Lower leg skin (tissue), 3 donors: Measurements from ENCODE around the gene CCDC85C.

ENCODE experiments used
- CTCF ChIP-seq, 3 donors: fragments of 450-650 bp; IDR thresholded peaks; one replicate each; pipeline ENCODE4 v1.5.1; 2016; ENCODE audit warnings: antibody characterized with exemption in 3 of 3, mild to moderate bottlenecking in 3 of 3, moderate library complexity in 2 of 3
- POLR2A ChIP-seq, 2 donors: fragments of 450-650 bp; IDR thresholded peaks; one replicate each; pipeline ENCODE4 v1.6.1; 2016 to 2017; ENCODE audit warnings: antibody characterized with exemption in 2 of 2, mild to moderate bottlenecking in 1 of 2, moderate library complexity in 1 of 2

- TF ChIP-seq CTCF (IDR thresholded peaks at IDR 0.05) (no peak), POLR2A (IDR thresholded peaks at IDR 0.05) (no peak)
Measured at GRCh38 chr14:99497894-99498293, 106.1 kb downstream of the CCDC85C start.
